Uterus (tissue), 4 donors: ENCODE measurements around the gene PLXNA3. TPM values are rescaled to one million over a fixed set of nuclear protein-coding genes. Genes with fewer than 3 reads are reported as not detected.

Experiments used
- DNase-seq, 2 donors: peaks; one replicate each; pipeline ENCODE4 v3.0.0-alpha.2; 2019 to 2020
- H3K27ac ChIP-seq, 2 donors: fragments of 200-600 bp; sonication (generic); 1 replicate in 1 of 2; 2 replicates in 1 of 2; pipeline ENCODE4 v1.5.1; 2016 to 2018
- H3K27me3 ChIP-seq, 2 donors: fragments of 200-600 bp; sonication (generic); one replicate each; pipeline ENCODE4 v1.5.1; 2018 to 2019; ENCODE audit warnings: control low read depth in 1 of 2
- H3K36me3 ChIP-seq, 2 donors: fragments of 200-600 bp; sonication (generic); one replicate each; pipeline ENCODE4 v1.5.1; 2019; ENCODE audit warnings: control low read depth in 1 of 2
- H3K4me1 ChIP-seq, 2 donors: fragments of 200-600 bp; sonication (generic); one replicate each; pipeline ENCODE4 v1.5.1; 2018 to 2019; ENCODE audit warnings: control low read depth in 1 of 2
- H3K4me3 ChIP-seq, 2 donors: fragments of 200-600 bp; sonication (generic); 1 replicate in 1 of 2; 2 replicates in 1 of 2; pipeline ENCODE4 v1.5.1; 2018 to 2019; ENCODE audit warnings: mild to moderate bottlenecking in 1 of 2
- H3K9me3 ChIP-seq, 2 donors: fragments of 200-600 bp; sonication (generic); one replicate each; pipeline ENCODE4 v1.5.1; 2019; ENCODE audit warnings: control low read depth in 1 of 2
- POLR2A ChIP-seq, 2 donors: fragments of 450-650 bp; IDR thresholded peaks; one replicate each; pipeline ENCODE4 v1.6.1; 2016; ENCODE audit warnings: antibody characterized with exemption in 2 of 2, mild to moderate bottlenecking in 1 of 2, moderate library complexity in 1 of 2
- intact Hi-C: fragments of 100-400 bp; cut with DNase I; formaldehyde crosslinking; loops from one replicate; pipeline ENCODE4 v1.15.1; 2023; ENCODE audit warnings: low total_unique reads
- total RNA-seq, 4 donors: library from RNA; depleted of rRNA in 3 of 4; stranded (reverse); fragments of >200 nt in 3 of 4; gene quantifications; one replicate each; pipeline versions ENCODE4 v1.1.0 to v1.2.4, GENCODE V29; 2014 to 2023
- TF ChIP-seq, protein P1 (sequence below), 4 experiments: fragments of 200-600 bp in 2 of 4; fragments of 450-650 bp in 2 of 4; sonication (generic) in 2 of 4; IDR thresholded peaks; one replicate each; pipeline ENCODE4 v1.5.1; 2016 to 2019; ENCODE audit warnings: antibody characterized with exemption in 4 of 4, mild to moderate bottlenecking in 2 of 4, moderate library complexity in 1 of 4
- donor health status: DM: yes; HTN: yes; CAD: no.

Gene PLXNA3
- total RNA-seq, 4 donors from 2014 or later = 2.1 to 102 (median 8.6) TPM

DNA sequence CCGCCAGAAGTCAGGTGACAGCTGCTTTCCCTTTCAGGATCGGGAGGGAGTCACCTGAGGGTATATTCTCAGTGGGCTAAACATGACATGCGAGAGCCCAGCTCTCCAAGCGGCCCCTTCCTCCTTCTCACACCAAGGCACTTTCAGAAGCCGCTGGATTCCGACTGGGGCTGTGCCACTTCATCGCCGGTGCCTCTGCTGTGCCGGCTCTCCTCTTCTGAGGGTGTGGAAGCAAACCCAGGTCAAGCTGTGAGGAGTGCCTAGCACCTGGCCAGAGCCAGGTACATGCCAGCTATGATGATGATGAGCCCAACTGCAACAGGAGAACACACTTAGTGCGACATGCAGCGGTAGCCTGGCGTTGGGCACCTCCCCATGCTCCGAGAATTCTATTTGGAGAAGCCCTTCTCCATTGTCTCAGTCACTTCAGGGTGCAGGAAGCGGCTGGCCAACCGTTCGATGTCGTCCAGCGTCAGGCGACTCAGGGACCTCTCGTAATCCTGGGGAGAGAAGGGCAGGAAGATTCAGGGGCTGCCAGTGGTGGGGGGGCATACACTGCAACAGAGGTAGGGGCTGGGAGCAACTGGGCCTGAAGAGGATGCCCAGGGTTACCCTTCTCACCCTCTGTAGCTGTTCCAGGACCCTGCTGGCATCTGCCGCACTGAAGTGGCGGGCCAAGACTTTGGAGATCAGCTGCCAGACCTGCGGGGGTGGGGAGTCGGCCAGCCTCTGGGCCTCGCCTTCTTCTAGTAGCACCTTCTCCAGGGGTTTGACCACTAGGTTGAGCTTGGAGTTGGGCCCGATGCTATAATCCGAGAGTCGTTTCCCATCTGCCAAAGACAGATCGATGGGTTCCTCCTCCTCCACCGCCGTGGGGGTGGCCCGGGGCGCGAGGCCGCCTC lies 27.3 kb downstream of the PLXNA3 start:
- H3K36me3 ChIP-seq = no peaks in the 10 kb centered on the region
- peak overlapping the region; percentile 61 to 83 for H3K27ac ChIP-seq
- H3K4me3 ChIP-seq = peak overlapping the region; percentile 21 to 48
- no peaks in the 10 kb centered on the region for H3K27me3 ChIP-seq
- no peaks in the 10 kb centered on the region for H3K4me1 ChIP-seq
- H3K9me3 ChIP-seq = no peaks in the 10 kb centered on the region
- DNase-seq = peak in 1 of 2 donors; percentile 16
- intact Hi-C loops = no loop called here
- TF ChIP-seq POLR2A (IDR thresholded peaks at IDR 0.05) = no peak
- TF ChIP-seq, protein P1, sequence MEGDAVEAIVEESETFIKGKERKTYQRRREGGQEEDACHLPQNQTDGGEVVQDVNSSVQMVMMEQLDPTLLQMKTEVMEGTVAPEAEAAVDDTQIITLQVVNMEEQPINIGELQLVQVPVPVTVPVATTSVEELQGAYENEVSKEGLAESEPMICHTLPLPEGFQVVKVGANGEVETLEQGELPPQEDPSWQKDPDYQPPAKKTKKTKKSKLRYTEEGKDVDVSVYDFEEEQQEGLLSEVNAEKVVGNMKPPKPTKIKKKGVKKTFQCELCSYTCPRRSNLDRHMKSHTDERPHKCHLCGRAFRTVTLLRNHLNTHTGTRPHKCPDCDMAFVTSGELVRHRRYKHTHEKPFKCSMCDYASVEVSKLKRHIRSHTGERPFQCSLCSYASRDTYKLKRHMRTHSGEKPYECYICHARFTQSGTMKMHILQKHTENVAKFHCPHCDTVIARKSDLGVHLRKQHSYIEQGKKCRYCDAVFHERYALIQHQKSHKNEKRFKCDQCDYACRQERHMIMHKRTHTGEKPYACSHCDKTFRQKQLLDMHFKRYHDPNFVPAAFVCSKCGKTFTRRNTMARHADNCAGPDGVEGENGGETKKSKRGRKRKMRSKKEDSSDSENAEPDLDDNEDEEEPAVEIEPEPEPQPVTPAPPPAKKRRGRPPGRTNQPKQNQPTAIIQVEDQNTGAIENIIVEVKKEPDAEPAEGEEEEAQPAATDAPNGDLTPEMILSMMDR (IDR thresholded peaks at IDR 0.05) = no peak

DNA sequence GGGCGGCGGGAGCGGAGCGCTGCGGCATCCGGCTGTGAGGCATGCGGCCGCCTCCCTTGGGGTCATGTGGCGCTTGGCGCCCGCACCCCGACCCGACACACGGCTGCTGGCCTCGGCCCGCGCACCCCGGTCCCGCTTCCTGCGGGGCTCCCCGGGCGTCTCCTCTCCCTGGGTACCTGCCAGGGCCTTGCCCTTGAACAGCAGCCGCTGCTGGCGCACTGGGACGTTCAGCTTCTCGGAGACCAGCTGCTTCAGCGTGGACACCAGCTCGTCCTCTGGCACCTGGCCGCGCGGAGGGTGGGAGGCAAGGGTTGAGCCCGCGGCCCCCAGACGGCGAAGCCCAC lies 27.9 kb downstream of the PLXNA3 start:
- peak in 1 of 2 donors; percentile 49 for DNase-seq
- Histone ChIP-seq H3K4me3 (peak overlapping the region; percentile 21 to 48), H3K4me1 (no peaks in the 10 kb centered on the region), H3K27ac (peak overlapping the region; percentile 61 to 83), H3K36me3 (no peaks in the 10 kb centered on the region), H3K9me3 (no peaks in the 10 kb centered on the region), H3K27me3 (no peaks in the 10 kb centered on the region)
- intact Hi-C loops = no loop called here
- TF ChIP-seq, protein P1 (IDR thresholded peaks at IDR 0.05) = no peak
- no peak for TF ChIP-seq POLR2A (IDR thresholded peaks at IDR 0.05)

DNA sequence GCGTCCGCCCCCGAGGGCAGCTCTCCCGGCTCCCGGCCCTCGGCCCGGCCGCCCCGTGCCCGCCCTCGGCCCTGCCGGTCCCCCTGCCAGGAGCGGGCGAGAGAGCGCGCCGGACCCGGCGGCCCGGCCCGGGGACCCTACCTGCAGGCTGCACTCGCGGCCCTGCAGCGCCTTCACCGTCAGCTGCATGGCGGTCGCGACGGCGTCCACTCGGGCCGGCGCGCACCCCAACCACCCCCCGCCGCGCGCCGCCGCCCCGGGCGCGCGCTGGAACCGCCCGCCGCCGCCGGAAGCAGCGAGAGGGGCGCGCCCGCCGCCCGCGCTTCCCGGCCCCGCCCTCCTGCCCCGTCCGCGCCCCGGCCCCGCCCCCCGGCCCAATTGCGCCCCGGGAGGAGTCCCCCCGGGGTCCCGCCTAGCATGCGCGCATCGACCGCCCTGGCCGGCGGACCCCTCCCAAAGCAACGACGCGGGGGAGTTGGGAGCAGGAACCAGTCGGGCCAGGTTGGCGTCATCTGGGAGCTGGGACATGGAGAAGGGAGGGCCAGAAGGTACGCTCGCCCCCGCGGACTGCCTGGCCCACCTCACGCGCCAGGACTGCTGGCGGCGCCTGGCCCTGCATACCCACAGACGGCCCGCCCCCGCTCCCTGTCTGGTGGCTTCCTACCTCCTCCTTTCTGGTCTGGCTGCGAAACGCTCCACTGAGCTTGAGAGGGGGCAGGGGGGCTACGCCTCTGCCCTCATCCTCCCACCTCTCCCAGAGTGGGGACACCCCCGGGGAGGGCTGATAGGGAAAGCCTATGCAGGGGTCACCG lies 28.5 kb downstream of the PLXNA3 start, which contains the start of gene UBL4A:
Gene UBL4A, minus strand, starts transcription at position 220 of the 812 bp plus-strand sequence. Its CDS starts 31 bp downstream, at position 189.
- H3K27me3 ChIP-seq = no peaks in the 10 kb centered on the region
- intact Hi-C loops = no loop called here
- H3K9me3 ChIP-seq = no peaks in the 10 kb centered on the region
- no peaks in the 10 kb centered on the region for H3K36me3 ChIP-seq
- no peak for TF ChIP-seq POLR2A (IDR thresholded peaks at IDR 0.05)
- TF ChIP-seq, protein P1 (IDR thresholded peaks at IDR 0.05) = peak in 2 of 4 experiments; percentile 4 to 10
- H3K27ac ChIP-seq = peak within 1 kb of the TSS; percentile 61 to 83
- peak; percentile 74 to 76 for DNase-seq
- H3K4me3 ChIP-seq = peak within 1 kb of the TSS; percentile 37 to 48
- no peaks in the 10 kb centered on the region for H3K4me1 ChIP-seq

DNA sequence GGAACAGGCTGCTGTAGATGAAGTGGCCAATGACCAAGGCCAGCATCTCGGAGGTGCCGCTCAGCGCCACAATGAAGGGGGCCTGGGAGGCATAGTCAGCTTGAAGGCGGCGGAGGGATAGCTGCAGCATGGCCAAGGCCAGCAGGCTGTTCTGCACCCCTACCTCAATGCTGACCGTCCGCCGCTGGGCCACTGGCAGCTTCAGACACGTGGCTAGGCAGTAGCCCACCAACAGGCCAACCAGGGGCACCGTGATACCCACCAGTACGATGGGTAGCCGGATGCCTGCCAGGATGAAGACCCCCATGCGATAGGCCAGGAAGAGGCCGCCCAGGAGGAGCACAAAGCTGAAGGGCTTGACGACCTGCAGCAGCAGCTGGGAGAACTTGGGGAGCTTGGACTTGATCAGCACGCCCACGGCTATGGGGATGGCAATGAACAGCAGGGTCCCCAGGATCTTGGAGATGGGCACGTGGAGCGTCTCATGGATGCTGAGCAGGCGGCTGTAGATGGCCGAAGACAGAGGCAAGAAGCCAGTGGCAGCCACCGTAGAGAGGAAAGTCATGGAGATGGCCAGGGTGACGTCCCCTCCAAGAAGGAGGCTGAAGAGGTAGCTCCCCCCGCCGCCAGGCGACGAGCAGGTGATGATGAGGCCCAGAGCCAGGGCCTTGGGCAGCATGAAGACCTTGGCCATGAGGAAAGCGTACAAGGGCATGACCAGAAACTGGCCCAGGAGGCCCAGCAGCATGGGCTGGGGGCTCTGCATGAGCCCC lies 29.6 kb downstream of the PLXNA3 start:
- H3K4me1 ChIP-seq = no peaks in the 10 kb centered on the region
- no peaks in the 10 kb centered on the region for H3K36me3 ChIP-seq
- H3K27me3 ChIP-seq = no peaks in the 10 kb centered on the region
- no peak overlapping the region for H3K4me3 ChIP-seq
- DNase-seq = no peak
- H3K27ac ChIP-seq = peak overlapping the region in 1 of 2 donors; percentile 83
- no peaks in the 10 kb centered on the region for H3K9me3 ChIP-seq
- no peak for TF ChIP-seq POLR2A (IDR thresholded peaks at IDR 0.05)
- TF ChIP-seq, protein P1 (IDR thresholded peaks at IDR 0.05) = no peak
- intact Hi-C loops = no loop called here
